Ascending aorta (tissue), 2 donors: ENCODE measurements around the gene RHOU. TPM values are rescaled to one million over a fixed set of nuclear protein-coding genes. Genes with fewer than 3 reads are reported as not detected.

Source experiments
- DNase-seq, 2 donors: peaks; one replicate each; pipeline ENCODE4 v3.0.0-alpha.2; 2019; ENCODE audit warnings: low spot score in 2 of 2
- H3K27ac ChIP-seq, 2 donors: fragments of 200-600 bp; sonication (generic); one replicate each; pipeline ENCODE4 v1.5.1; 2016 to 2017; ENCODE audit warnings: mild to moderate bottlenecking in 1 of 2
- H3K27me3 ChIP-seq: fragments of 200-600 bp; sonication (generic); one replicate; pipeline ENCODE4 v1.5.1; 2017
- H3K36me3 ChIP-seq, 2 donors: fragments of 200-600 bp; sonication (generic); one replicate each; pipeline ENCODE4 v1.5.1; 2016
- H3K4me1 ChIP-seq, 2 donors: fragments of 200-600 bp; sonication (generic); one replicate each; pipeline ENCODE4 v1.5.1; 2016 to 2017; ENCODE audit warnings: mild to moderate bottlenecking in 1 of 2
- H3K4me3 ChIP-seq, 2 donors: fragments of 200-600 bp; sonication (generic); one replicate each; pipeline ENCODE4 v1.5.1; 2016 to 2017; ENCODE audit warnings: mild to moderate bottlenecking in 1 of 2
- H3K9me3 ChIP-seq, 2 donors: fragments of 200-600 bp; sonication (generic); one replicate each; pipeline ENCODE4 v1.5.1; 2016
- CTCF ChIP-seq, 3 experiments: fragments of 200-600 bp in 2 of 3; fragments of 450-650 bp in 1 of 3; sonication (generic) in 2 of 3; IDR thresholded peaks; one replicate each; pipeline ENCODE4 v1.5.1; 2016 to 2019; ENCODE audit warnings: antibody characterized with exemption in 3 of 3, mild to moderate bottlenecking in 1 of 3, moderate library complexity in 1 of 3
- intact Hi-C: fragments of 100-400 bp; cut with DNase I; formaldehyde crosslinking; loops from one replicate; pipeline ENCODE4 v1.15.1; 2023
- total RNA-seq: library from RNA; depleted of rRNA; stranded (reverse); fragments of >200 nt; gene quantifications from one replicate; pipeline ENCODE4 v1.1.0, GENCODE V29; 2016

RHOU gene
- total RNA-seq, 1 donor from 2014 or later: 27.7 TPM

- Histone ChIP-seq H3K27me3 (no peaks in the 10 kb centered on the region), H3K36me3 (no peaks in the 10 kb centered on the region), H3K9me3 (no peaks in the 10 kb centered on the region), H3K4me1 (no peaks in the 10 kb centered on the region), H3K27ac (no peak overlapping the region), H3K4me3 (no peak overlapping the region)
- TF ChIP-seq CTCF (IDR thresholded peaks at IDR 0.05): no peak
- intact Hi-C loops: no loop called here
- DNase-seq: no peak
Measured at GRCh38 chr1:228777236-228777635, 42.0 kb downstream of the RHOU start.

- Histone ChIP-seq H3K36me3 (no peaks in the 10 kb centered on the region), H3K27ac (no peak overlapping the region), H3K4me1 (no peaks in the 10 kb centered on the region), H3K9me3 (no peaks in the 10 kb centered on the region), H3K27me3 (no peaks in the 10 kb centered on the region), H3K4me3 (no peak overlapping the region)
- intact Hi-C loops: no loop called here
- no peak for TF ChIP-seq CTCF (IDR thresholded peaks at IDR 0.05)
- no peak for DNase-seq
Measured at GRCh38 chr1:228778026-228778425, 42.7 kb downstream of the RHOU start.

DNA sequence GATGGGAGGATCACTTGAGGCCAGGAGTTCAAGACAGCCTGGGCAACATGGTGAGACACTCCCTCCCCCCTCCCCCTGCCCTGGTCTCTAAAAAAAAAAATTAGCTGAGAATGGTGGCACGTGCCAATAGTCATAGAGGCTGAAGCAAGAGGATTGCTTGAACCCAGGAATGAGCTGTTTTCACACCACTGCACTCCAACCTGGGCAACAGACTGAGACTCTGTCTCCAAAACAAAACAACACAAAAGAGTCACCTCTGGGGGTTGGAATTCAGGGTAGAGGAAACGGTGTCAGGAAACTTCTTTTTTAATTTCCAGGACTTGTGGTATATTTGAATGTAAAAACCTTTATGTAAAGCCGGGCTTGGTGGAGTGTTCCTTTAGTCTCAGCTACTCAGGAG lies 43.2 kb downstream of the RHOU start:
- Histone ChIP-seq H3K27ac (no peak overlapping the region), H3K36me3 (no peaks in the 10 kb centered on the region), H3K27me3 (no peaks in the 10 kb centered on the region), H3K4me1 (no peaks in the 10 kb centered on the region), H3K9me3 (no peaks in the 10 kb centered on the region), H3K4me3 (no peak overlapping the region)
- no peak for TF ChIP-seq CTCF (IDR thresholded peaks at IDR 0.05)
- no peak for DNase-seq
- intact Hi-C loops: no loop called here

GRCh38 chr1:228778961-228779360 lies 43.7 kb downstream of the RHOU start:
- no peaks in the 10 kb centered on the region for H3K27me3 ChIP-seq
- intact Hi-C loops: no loop called here
- H3K4me1 ChIP-seq: no peaks in the 10 kb centered on the region
- TF ChIP-seq CTCF (IDR thresholded peaks at IDR 0.05): no peak
- no peaks in the 10 kb centered on the region for H3K36me3 ChIP-seq
- H3K9me3 ChIP-seq: no peaks in the 10 kb centered on the region
- no peak overlapping the region for H3K27ac ChIP-seq
- DNase-seq: no peak
- no peak overlapping the region for H3K4me3 ChIP-seq

DNA sequence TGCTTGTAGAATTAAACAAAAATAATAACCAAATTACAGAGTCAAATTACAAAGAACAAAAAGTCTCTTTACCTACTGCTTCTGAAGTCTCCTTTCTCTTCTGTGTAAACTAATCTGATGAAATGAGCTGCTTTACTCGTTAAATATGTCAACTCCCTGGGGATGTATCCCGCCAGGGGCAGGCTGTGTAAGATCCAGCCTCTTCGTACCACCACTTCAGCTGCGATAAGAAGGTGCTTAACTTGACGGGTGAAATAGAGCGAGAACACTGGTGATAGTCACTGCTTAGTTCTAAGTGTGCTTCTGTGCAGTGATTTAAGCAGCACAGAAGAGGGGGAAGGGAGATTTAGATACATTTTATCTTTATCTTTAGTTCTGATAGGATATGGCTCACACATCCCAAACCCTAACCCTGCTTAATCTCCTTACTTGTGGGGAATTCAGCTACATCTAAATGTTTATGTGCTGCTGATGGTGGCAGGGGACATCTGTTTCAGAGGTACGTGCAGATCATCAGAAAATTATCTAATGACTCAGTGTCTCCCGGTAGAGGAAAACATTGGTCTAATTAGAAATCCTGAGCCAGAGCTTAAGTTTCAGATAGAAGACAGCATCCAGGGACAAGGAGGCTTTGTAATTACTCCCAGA lies 46.0 kb downstream of the RHOU start:
- Histone ChIP-seq H3K27ac (no peak overlapping the region), H3K4me1 (no peaks in the 10 kb centered on the region), H3K9me3 (no peaks in the 10 kb centered on the region), H3K4me3 (no peak overlapping the region), H3K36me3 (no peaks in the 10 kb centered on the region), H3K27me3 (no peaks in the 10 kb centered on the region)
- intact Hi-C loops: no loop called here
- DNase-seq: no peak
- TF ChIP-seq CTCF (IDR thresholded peaks at IDR 0.05): no peak
